ENCODE data around the gene OPCML.

OPCML gene

GRCh38 chr11:132831272-132831671 is 701.0 kb downstream of the OPCML start:
- Histone ChIP-seq H3K9me2 (replicated peaks; ENCODE audit: low read depth, low read length) (no peaks in the 10 kb centered on the region), H3K4me3 (ENCODE audit: low read length, poor library complexity, severe bottlenecking) (no peak overlapping the region), H4K20me1 (ENCODE audit: insufficient read depth, low read length, poor library complexity, severe bottlenecking) (no peaks in the 10 kb centered on the region), H3K79me2 (ENCODE audit: insufficient read depth, low read length) (no peaks in the 10 kb centered on the region), H3K9me3 (ENCODE audit: insufficient read depth, low read depth, low read length) (no peaks in the 10 kb centered on the region; the same call in 1 of the 2 replicates), H3K9ac (ENCODE audit: low read depth, low read length, poor library complexity, severe bottlenecking) (no peak overlapping the region), H3K27me3 (ENCODE audit: insufficient read depth, low read length, poor library complexity, severe bottlenecking) (no peaks in the 10 kb centered on the region), H3F3A (ENCODE audit: low read depth) (no peaks in the 10 kb centered on the region), H3K4me1 (ENCODE audit: insufficient read depth, low read length, poor library complexity, severe bottlenecking) (no peaks in the 10 kb centered on the region), H3K36me3 (ENCODE audit: insufficient read depth, low read length) (no peaks in the 10 kb centered on the region), H3K4me2 (ENCODE audit: low read depth, low read length, poor library complexity, severe bottlenecking) (no peak overlapping the region), H2AFZ (ENCODE audit: low read length) (no peak overlapping the region)
- TF ChIP-seq CTCF (conservative IDR thresholded peaks at IDR 0.05; ENCODE audit: low read length) = no peak
- TF ChIP-seq EZH2phosphoT487 (IDR thresholded peaks at IDR 0.05; ENCODE audit: borderline replicate concordance) = no peak

GRCh38 chr11:132824642-132825041 is 707.7 kb downstream of the OPCML start:
- Histone ChIP-seq H3K9me3 (ENCODE audit: insufficient read depth, low read depth, low read length) (no peaks in the 10 kb centered on the region), H4K20me1 (ENCODE audit: insufficient read depth, low read length, poor library complexity, severe bottlenecking) (no peaks in the 10 kb centered on the region), H3K9ac (ENCODE audit: low read depth, low read length, poor library complexity, severe bottlenecking) (no peak overlapping the region), H3K4me2 (ENCODE audit: low read depth, low read length, poor library complexity, severe bottlenecking) (no peak overlapping the region), H2AFZ (ENCODE audit: low read length) (no peak overlapping the region), H3K79me2 (ENCODE audit: insufficient read depth, low read length) (no peaks in the 10 kb centered on the region), H3K9me2 (replicated peaks; ENCODE audit: low read depth, low read length) (no peaks in the 10 kb centered on the region), H3K36me3 (ENCODE audit: insufficient read depth, low read length) (no peaks in the 10 kb centered on the region), H3F3A (ENCODE audit: low read depth) (no peaks in the 10 kb centered on the region), H3K4me3 (ENCODE audit: low read length, poor library complexity, severe bottlenecking) (no peak overlapping the region), H3K4me1 (ENCODE audit: insufficient read depth, low read length, poor library complexity, severe bottlenecking) (no peaks in the 10 kb centered on the region), H3K27me3 (ENCODE audit: insufficient read depth, low read length, poor library complexity, severe bottlenecking) (no peaks in the 10 kb centered on the region)
- TF ChIP-seq EZH2phosphoT487 (IDR thresholded peaks at IDR 0.05; ENCODE audit: borderline replicate concordance) (no peak), CTCF (conservative IDR thresholded peaks at IDR 0.05; ENCODE audit: low read length) (no peak)

- H2AFZ ChIP-seq (ENCODE audit: low read length) = no peak overlapping the region
- no peaks in the 10 kb centered on the region for H3K36me3 ChIP-seq (ENCODE audit: insufficient read depth, low read length)
- no peak overlapping the region for H3K4me2 ChIP-seq (ENCODE audit: low read depth, low read length, poor library complexity, severe bottlenecking)
- H3K79me2 ChIP-seq (ENCODE audit: insufficient read depth, low read length) = no peaks in the 10 kb centered on the region
- H3K9me2 ChIP-seq (replicated peaks; ENCODE audit: low read depth, low read length) = no peaks in the 10 kb centered on the region
- no peaks in the 10 kb centered on the region for H3K9me3 ChIP-seq (ENCODE audit: insufficient read depth, low read depth, low read length)
- H3K4me1 ChIP-seq (ENCODE audit: insufficient read depth, low read length, poor library complexity, severe bottlenecking) = no peaks in the 10 kb centered on the region
- no peaks in the 10 kb centered on the region for H3F3A ChIP-seq (ENCODE audit: low read depth)
- H4K20me1 ChIP-seq (ENCODE audit: insufficient read depth, low read length, poor library complexity, severe bottlenecking) = no peaks in the 10 kb centered on the region
- no peak overlapping the region for H3K4me3 ChIP-seq (ENCODE audit: low read length, poor library complexity, severe bottlenecking)
- TF ChIP-seq EZH2phosphoT487 (IDR thresholded peaks at IDR 0.05; ENCODE audit: borderline replicate concordance) = no peak
- H3K9ac ChIP-seq (ENCODE audit: low read depth, low read length, poor library complexity, severe bottlenecking) = no peak overlapping the region
- H3K27me3 ChIP-seq (ENCODE audit: insufficient read depth, low read length, poor library complexity, severe bottlenecking) = no peaks in the 10 kb centered on the region
Observed at GRCh38 chr11:132822276-132822675, 710.0 kb downstream of the OPCML start.

- Histone ChIP-seq H3K79me2 (ENCODE audit: insufficient read depth, low read length) (no peaks in the 10 kb centered on the region), H3K4me2 (ENCODE audit: low read depth, low read length, poor library complexity, severe bottlenecking) (no peak overlapping the region), H3K9me3 (ENCODE audit: insufficient read depth, low read depth, low read length) (no peaks in the 10 kb centered on the region), H3K4me3 (ENCODE audit: low read length, poor library complexity, severe bottlenecking) (no peak overlapping the region), H3F3A (ENCODE audit: low read depth) (no peaks in the 10 kb centered on the region), H3K27me3 (ENCODE audit: insufficient read depth, low read length, poor library complexity, severe bottlenecking) (no peaks in the 10 kb centered on the region), H2AFZ (ENCODE audit: low read length) (no peak overlapping the region), H3K4me1 (ENCODE audit: insufficient read depth, low read length, poor library complexity, severe bottlenecking) (no peaks in the 10 kb centered on the region), H3K9me2 (replicated peaks; ENCODE audit: low read depth, low read length) (no peaks in the 10 kb centered on the region), H3K36me3 (ENCODE audit: insufficient read depth, low read length) (no peaks in the 10 kb centered on the region), H3K9ac (ENCODE audit: low read depth, low read length, poor library complexity, severe bottlenecking) (no peak overlapping the region), H4K20me1 (ENCODE audit: insufficient read depth, low read length, poor library complexity, severe bottlenecking) (no peaks in the 10 kb centered on the region)
- TF ChIP-seq CTCF (conservative IDR thresholded peaks at IDR 0.05; ENCODE audit: low read length) (no peak), EZH2phosphoT487 (IDR thresholded peaks at IDR 0.05; ENCODE audit: borderline replicate concordance) (no peak)
Observed at GRCh38 chr11:132821499-132821898, 710.8 kb downstream of the OPCML start.
